CD4-positive, alpha-beta T cell treated with Interleukin-17A for 1 hour (primary cell): Measurements from ENCODE around the gene AFTPH.
A peak's percentile ranks its signal among the peaks of the same experiment; 100 is the strongest.

ENCODE experiments used
- DNase-seq: peaks from one replicate; pipeline ENCODE4 v3.0.0-alpha.2; 2020

AFTPH gene, protein sequence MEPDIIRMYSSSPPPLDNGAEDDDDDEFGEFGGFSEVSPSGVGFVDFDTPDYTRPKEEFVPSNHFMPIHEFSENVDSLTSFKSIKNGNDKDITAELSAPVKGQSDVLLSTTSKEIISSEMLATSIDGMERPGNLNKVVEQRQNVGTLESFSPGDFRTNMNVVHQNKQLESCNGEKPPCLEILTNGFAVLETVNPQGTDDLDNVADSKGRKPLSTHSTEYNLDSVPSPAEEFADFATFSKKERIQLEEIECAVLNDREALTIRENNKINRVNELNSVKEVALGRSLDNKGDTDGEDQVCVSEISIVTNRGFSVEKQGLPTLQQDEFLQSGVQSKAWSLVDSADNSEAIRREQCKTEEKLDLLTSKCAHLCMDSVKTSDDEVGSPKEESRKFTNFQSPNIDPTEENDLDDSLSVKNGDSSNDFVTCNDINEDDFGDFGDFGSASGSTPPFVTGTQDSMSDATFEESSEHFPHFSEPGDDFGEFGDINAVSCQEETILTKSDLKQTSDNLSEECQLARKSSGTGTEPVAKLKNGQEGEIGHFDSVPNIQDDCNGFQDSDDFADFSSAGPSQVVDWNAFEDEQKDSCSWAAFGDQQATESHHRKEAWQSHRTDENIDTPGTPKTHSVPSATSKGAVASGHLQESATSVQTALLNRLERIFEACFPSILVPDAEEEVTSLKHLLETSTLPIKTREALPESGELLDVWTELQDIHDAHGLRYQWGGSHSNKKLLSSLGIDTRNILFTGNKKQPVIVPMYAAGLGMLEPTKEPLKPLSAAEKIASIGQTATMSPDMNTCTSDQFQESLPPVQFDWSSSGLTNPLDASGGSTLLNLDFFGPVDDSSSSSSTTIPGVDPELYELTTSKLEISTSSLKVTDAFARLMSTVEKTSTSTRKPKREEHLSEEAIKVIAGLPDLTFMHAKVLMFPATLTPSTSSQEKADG

DNA sequence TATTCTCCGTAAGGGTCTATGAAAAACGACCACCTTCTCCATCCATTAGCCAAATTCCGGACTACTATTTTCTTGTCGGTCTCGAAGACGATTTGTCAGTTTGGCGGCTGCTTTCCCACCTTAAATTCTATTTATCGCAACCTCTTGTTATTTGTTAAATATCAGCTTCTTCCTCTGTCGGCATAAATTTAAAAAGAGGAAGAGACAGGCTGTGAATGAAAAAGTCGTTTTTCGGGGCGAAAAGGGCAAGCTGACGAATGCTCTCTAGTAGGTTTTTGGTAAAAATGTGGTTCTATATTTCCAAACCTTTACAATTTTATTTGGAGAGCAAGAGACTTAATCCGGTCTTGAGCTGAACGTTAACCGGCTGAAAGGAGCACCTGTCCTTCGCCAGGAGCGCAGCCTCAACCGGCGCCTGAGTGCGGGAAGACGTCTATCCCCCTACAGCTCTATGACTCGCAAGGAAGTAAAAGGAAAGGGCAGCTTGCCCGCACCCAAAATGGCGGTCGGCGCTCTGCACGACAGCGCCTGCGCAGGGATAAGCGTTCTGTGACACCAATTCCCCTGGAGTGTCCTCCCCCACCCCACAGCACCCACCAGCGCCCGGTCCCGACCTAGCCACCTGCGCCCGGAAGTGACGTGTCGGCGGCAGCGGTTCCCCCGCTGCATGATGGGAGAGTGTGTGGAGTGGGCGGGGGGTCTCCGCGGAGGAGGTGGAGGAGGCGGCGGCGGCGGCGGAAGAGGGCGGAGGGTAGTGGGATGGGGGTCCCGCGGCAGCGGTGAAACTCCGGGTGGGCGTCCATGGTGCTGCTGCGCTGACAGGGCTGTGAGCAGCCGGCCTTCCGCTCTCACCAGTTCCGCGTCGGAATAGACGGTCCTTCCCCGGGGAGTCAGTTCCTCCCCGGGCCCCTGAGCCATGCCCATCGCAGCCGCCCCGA, at the start of gene AFTPH:
Gene AFTPH (plus strand): TSS at position 663 of the 938 bp plus-strand sequence. CDS start 27,147 bp downstream, outside the sequence.
- peak; percentile 99 for DNase-seq

DNA sequence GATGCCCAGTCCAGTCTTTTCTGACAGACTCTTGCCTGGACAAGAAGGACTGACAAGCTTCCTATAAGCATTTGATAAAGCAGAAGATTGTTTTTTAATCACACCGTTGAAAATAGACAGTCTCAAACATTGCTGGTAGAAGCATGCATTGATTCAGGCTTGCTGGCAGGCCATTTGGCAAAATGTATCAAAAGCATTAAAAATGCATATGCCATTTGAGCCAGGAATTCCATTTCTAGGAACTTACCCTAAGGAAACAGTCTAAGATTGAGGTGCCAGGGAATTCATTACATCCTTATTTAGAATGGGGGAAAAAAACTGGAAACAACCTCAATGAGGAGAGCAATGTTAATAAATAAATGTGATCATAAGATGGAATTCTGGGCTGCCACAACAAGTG, 49.5 kb upstream of the AFTPH start:
- DNase-seq: no peak

DNA sequence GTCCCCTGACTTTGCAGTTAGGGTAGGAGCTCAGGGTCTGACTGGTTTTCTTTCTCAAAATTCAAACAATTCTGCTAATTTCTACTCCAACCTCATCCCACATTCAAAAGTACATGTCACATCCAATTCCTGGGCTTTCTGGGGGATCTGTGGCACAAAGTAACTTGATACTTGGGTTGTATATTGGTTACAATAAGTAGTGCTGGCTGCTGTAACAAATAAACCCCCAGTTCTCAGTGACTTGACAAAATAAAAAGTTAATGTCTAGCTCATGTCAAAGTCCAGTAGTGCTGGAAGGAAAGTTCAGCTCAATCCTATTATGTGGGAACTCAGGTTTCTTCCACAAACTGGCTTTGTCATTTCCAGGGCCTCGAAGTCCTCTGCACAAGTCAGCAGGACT, 47.1 kb upstream of the AFTPH start:
- no peak for DNase-seq

DNA sequence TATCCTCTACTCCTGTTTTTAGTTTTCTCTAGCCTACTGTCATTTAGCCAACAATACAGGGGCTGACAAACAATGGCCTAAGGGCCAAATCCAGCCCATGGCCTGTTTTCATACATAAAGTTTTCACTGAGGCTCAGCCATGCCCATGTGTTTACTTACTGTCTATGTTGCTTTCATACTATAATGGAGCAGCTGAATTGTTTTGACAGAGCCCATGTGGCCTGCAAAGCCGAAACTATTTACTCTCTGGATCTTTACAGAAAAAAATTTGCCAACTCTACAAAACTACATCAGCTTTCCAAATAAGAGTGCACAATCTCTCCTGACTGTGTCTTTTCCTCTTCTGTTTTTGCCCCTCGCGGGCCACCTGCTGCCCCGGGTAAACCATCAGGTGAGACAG, 46.1 kb upstream of the AFTPH start:
- no peak for DNase-seq

DNA sequence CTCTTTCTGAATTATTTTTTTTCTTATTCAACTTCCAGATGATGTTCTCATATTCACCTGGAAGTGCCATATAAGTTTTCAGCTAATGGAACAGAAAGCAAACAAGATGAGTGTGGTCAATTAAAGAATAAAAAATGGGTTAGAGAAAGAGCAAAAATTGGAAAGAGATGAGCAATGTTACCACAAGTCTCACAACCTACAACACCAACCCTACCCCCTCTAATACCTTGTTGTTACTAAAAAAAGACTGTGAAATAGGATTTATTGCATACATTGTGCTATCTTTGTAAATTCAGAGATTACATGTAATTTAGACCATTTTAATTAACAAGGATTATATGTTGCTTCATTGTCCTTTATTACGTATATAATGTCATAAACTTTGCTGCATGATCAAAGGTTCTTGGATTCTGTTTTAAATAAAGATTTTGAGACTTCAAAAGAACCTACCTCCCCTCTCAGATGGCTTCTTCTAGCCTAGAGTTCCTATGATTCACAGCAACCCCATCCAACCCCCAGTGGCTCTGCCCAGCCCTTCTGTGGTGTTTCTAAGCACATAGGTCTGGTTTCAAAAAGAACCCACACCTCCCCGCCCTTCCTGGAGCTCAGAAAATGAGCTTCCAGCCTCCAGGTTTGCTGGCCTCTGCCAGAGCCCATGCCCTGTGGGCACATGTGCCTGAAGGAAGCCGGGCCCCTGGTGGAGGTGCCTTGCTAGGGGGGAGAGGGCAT, 45.5 kb upstream of the AFTPH start:
- no peak for DNase-seq

DNA sequence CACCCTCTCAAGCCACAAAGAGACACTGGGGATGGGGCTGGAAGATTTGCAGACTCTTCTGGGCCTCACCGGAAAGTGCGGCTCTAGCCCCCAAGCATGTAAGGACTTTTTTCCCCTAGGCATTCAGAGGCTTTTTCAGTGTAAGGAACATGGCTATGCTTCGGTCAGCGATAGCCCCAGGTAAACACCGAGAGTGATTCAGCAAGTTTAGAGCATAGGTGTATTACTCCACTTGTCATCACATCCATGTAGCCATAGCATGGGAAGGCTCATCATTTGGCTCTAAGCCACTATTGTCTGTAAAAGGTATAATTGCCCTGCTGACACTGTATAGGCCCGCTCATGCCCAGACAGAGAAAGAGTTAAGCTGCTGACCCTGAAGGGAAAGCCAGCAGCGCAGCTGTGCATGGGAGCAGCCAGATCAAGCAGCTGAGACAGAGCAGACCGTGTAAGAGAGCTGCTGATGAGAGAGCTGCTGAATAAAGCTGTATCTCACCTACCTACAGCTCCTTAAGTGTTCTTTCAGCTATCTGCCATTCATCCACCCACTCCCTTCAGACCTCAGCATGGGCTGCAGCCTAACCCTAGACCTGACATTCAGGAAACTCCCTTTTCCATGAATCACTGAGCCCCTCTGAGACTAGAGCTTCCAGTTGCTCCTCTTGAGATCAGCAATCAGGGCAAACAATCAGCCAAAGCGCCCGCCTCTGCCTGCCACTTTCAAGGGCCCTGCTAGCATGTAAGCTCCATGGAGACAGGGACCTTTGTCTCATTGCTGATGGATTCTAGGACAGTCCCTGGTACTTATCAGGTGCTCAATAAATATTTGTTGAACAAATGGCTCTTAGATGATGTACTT, 44.6 kb upstream of the AFTPH start:
- no peak for DNase-seq

DNA sequence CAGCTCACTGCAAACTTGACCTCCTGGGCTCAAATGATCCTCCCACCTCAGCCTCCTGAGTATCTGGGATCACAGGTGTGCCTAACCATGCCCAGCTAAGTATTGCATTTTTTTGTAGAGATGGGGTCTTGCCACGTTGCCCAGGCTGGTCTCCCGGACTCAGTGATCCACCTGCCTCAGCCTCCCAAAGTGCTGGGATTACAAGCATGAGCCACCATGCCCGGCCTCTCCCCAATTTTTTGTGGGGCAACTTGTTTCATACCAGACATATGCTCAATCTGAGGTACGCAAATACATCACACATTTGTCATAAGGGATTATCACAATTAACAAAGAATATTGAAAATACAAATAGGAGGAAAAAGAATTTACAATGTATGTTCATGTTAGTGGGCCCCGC, 42.5 kb upstream of the AFTPH start:
- DNase-seq: no peak

DNA sequence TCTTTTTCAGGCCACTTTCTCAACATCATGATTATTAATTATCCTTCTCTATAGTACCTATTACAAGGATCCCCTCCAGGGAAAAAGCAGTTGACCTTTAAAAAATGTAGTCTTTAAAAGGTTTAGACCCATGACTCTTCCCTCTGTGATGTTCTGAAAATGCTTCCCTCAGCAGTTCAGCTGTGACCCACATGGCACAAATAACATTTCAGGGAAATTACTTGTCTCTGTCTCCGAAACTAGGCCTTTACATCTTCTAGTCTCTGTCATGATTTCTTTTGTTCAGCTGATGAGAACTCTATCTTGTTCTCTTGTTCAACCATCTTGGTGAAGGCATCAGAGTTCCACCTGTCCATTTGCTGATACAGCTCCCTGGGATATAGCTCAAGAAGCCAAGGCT, 41.9 kb upstream of the AFTPH start:
- no peak for DNase-seq

DNA sequence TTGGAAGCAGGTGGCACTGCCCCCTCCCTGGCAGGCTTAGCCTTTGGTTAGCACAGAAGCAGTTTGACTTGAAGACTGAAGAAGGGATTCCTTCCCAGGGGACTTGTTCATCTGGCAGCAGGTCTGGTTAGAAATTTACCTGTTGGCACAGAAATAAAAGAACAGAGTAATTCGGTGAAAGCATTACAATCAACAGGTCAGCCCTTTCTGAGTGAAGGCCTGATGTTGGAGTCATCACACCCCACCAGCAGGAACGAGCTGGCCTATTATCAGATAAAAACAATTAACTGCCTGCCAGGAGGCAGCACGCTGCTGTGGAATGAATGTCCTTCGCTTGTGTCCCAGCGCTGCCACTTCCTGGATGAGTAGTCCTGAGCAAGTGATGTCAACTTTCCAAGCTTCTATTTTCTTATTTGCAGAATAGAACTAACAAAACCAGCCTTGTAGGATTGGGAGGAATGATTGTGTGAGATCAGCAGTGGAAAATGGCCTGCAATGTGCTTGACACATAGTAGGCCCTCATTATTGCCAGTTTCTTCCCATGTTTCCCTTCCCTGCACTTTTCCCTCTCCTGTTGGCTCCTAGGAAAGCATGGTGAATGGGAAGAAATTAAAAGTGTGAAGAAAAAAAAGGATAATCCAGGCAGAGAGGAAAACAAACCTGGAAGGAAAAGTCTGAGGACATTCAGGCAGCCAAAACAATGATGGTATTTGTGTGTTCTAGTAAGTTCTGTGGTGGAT, 41.2 kb upstream of the AFTPH start:
- no peak for DNase-seq

DNA sequence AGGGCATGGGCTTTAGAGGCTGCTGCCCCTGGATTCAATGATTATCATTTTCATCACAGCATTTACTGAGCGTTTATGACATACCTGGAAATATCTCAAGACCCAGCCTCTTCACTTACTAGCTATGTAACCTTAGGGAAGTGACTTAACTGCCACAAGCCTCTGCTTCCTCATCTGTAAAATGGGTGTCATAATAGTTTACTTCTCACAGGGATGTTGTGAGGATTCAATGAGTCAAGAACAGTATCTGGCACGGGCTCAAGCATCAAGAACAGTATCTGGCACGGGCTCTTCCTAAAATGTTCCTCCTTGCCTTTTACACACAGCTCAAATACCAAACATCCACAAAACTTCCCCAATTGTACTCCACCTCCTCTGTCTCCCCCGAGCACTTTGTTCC, 38.8 kb upstream of the AFTPH start:
- DNase-seq: no peak

DNA sequence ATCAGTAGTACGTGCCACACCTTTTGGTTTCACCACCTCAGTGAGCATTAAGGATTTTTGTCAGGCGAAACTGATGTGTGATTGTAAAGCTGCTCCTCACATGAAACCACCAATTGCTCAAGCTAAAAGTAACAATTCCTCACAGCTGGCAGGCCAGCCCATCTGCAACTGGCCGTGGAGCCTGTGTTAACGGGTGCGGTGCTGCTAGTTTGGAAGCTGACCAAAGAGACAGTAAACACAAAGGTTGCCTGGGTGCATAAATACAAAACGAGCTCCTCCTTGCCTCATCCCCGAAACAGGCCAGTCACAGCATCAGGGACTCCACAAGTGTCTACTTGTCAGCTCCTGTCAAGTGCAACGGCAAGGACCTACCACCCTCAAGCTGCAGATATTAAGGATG, 38.2 kb upstream of the AFTPH start:
- no peak for DNase-seq

DNA sequence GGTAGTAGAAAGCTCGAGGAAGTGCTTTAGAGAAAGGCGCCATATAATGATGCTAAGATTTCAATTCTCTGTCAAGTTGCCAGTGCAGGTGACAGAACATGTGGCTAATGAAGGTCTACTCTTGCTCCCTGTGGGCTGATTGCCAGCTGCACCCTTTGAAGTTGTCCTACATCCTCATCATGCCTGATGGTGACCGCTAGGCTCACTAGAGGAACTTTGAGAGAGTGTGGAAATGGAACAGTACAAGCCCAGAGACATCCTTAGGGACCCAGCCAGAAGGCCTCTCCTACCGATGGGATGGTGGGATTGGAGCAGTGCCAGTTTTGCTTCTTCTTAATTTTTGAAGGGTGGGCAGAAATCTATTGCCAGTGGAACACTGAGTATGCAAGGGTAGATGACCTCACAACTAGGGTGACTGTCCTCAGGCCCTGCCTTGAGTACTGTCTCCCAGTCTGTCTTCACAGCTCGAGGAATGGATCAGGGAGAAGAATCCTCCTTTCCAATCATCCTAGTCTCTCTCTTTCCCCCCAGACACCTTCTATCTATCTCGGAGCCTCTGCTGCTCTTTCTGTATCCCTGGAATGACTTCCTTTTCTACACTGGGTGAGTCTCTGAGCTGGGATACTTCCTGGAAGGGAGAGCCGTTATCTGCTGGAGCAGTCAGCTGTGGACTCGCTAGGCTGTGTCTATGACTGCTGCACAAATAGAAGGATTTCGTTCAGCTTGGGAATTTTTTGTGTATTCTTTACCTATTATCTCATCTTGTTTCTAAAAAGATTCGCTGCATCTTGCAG, 36.7 kb upstream of the AFTPH start:
- no peak for DNase-seq

DNA sequence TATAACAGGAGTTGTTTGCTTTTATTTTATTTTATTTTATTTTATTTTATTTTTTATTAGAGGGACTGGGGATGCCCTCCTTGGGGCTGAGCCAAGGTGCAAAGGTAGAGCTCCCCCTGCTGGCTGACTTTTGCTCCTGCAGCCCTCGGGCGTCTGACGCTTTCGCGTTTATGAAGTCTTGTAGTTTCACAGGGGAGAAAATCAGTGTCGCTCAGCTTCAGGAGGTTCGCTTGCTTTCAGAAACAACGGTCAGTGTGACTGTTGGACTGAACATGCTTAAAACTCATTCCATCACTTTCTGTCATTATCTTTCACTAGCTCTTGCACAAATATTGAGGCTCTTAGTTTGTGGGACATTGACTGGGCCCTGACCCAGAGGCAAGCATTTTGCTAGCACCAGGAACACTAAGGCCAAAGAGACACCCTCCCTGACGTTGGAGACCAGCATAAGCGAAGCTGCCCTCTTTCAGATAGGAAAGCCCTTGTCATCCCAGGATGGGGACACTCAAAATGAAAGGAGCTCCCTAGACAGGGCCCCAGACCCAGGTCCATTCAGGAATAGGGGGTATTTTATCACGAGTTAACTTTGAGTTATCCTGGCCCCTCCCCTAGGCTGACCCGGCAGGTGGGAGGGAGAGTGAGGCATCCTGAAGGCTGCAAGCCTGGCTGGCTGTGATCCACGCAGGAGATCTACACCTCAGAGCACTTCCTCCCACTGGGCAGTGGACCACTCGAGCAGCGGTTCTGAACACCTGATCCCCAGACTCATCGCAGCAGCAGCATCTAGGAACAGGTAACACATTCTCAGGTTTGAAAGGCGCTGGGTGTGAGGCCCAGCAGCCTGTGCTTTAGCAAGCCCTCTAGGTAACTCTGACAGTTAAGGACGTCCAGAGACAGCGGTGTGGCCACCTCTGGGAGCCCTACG, 35.8 kb upstream of the AFTPH start:
- peak; percentile 75 for DNase-seq

DNA sequence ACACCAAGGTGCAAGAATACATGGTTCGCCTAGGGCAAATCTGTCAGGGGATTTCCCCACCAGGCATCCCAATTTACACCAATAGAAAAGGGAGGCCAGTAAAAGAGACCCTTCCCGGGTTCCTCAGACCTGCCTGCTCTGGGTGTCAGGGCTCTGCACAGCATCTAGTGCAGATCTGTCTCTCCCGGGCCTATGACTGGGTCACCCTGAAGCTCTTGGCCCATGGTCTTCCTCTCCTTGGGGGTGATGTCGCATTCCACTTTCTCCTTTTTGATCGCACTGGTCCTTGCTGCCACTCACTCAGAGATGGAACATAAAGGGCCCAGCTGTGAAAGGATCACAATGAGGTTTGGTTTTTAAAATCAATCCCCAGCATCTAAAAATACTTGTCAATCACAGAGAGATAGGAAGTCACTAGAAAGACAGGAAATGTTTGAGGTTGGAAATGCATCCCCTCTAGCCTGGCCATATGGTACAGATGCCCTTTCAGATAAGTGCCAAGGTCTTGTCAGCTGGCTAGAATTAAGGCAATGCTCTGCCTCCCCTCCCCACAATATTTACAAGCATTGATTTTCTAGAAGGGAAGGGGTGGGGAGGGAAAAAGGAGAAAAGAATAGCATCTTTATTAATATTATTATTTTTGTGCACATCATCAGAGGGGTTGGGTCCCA, 34.9 kb upstream of the AFTPH start:
- DNase-seq: no peak

DNA sequence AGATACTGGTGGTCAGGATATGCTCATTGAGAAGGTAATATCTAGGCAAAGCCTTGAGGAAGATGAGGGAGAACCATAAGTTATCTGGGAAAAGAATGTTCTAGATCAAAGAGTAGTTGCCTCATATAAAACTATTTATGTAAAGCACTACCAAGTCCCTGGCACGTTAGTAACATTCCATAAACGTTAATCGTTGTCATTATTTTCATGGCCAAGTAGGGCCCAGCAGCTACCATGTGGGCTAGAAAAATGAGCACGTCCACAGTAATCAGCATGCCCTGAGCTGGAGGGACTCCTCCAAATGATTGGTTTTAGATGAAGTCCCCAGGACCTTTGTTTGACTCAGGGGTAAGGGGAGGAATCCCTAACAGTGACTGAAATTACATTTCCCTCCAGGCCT, 32.7 kb upstream of the AFTPH start:
- no peak for DNase-seq

DNA sequence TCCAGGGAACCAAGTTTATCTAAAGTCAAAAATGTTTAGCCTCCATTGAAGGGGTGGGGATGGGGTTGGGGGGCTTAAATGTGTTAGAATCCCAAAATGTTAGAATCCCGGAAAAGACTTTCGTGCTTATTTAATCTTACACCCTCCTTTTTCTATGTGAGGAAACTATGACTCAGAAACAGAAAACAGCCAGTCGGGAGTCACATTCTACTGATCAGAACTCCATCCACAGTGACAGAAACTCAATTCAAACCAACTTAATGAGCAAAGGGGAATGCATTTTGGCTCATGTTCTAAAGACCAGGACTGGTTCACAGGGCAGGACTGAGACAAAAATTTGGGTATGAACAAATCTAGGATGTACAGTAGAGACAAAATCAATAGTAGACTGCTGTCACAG, 31.9 kb upstream of the AFTPH start:
- DNase-seq: no peak

DNA sequence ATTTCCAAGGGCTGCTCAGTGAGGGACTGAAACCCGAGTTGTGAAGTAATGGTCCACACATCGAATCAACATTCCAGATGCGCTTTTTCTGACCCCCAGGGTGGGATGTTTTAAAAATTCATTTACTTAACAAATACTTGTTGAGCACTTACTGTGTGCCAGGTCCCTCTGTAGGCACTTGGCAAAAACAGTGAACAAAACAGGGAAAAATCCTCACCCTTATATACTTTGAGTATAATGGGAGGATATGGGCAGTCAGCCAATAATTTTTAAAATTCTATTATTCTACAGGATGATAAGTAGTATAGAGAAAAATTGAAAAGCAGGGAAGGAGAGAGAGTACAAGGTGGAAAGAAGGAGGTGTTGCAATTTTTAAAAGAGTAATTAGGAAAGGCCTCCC, 31.3 kb upstream of the AFTPH start:
- no peak for DNase-seq

DNA sequence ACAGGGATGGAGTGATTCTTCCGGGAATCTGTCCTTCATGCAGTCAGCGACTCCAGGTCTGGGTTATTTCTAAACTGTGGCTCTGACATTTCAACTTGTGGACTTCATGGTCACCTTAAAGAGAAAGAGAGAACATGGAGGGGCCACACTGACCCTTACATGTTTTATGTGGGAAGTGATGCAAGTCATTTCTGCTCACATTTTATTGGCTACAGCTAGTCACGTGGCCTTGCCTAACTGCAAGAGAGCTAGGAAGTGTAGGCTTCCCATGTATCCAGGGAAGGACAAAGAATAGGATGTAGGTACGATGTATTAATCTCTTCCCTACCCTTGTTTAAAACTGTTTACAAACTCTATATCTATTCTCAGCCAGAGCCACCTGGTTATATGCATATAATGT, 30.3 kb upstream of the AFTPH start:
- DNase-seq: no peak
